Lung (tissue), 12 donors: ENCODE results near the gene MAT2A. TPM values are rescaled to one million over a fixed set of nuclear protein-coding genes. Genes with fewer than 3 reads are reported as not detected.

ENCODE experiments used
- ATAC-seq: fragments of 200-7000 bp; cut with Tn5 transposase; one replicate; pipeline ENCODE4 v1.9.1; 2020; ENCODE audit warnings: moderate number of reproducible peaks; ENCODE audit not compliant: insufficient read depth, low FRiP score
- DNase-seq, 3 donors: peaks; one replicate each; pipeline ENCODE4 v3.0.0-alpha.2; 2013 to 2017
- H3K27ac ChIP-seq, 2 donors: one replicate each; pipeline ENCODE4 v1.5.1; 2013; ENCODE audit warnings: mild to moderate bottlenecking in 2 of 2, moderate library complexity in 2 of 2, control low read depth in 1 of 2, inconsistent platforms in 1 of 2, low read depth in 1 of 2, low read length in 1 of 2
- H3K27me3 ChIP-seq, 3 donors: one replicate each; pipeline ENCODE4 v1.5.1; 2013; ENCODE audit warnings: low read length in 2 of 3; ENCODE audit not compliant: control insufficient read depth in 3 of 3, insufficient read depth in 3 of 3
- H3K36me3 ChIP-seq, 4 donors: one replicate each; pipeline ENCODE4 v1.5.1; 2013; ENCODE audit warnings: low read length in 4 of 4, mild to moderate bottlenecking in 1 of 4, moderate library complexity in 1 of 4; ENCODE audit not compliant: control insufficient read depth in 4 of 4, insufficient read depth in 4 of 4
- H3K4me1 ChIP-seq, 5 donors: one replicate each; pipeline ENCODE4 v1.5.1; 2013; ENCODE audit warnings: low read length in 5 of 5, mild to moderate bottlenecking in 2 of 5, moderate library complexity in 1 of 5; ENCODE audit not compliant: control insufficient read depth in 5 of 5, insufficient read depth in 5 of 5
- H3K4me3 ChIP-seq: one replicate; pipeline ENCODE4 v1.5.1; 2013; ENCODE audit warnings: mild to moderate bottlenecking, control low read depth, moderate library complexity
- H3K9ac ChIP-seq, 2 donors: one replicate each; pipeline ENCODE4 v1.5.1; 2013; ENCODE audit warnings: low read length in 2 of 2, control low read depth in 1 of 2; ENCODE audit not compliant: insufficient read depth in 1 of 2
- H3K9me3 ChIP-seq, 4 donors: one replicate each; pipeline ENCODE4 v1.5.1; 2013; ENCODE audit warnings: low read length in 3 of 4, mild to moderate bottlenecking in 1 of 4, moderate library complexity in 1 of 4; ENCODE audit not compliant: control insufficient read depth in 4 of 4, insufficient read depth in 3 of 4
- CTCF ChIP-seq: IDR thresholded peaks from 2 replicates; pipeline ENCODE4 v1.5.1; 2012; ENCODE audit warnings: mild to moderate bottlenecking; ENCODE audit errors: control extremely low read depth, extremely low read depth
- WGBS, 2 donors: extraction: QIAGEN DNeasy Blood & Tissue Kit; methylation state at CpG; one replicate each; pipeline ENCODE4 v1.1.7; 2013; 5-methylcytosine and 5-hydroxymethylcytosine counted together
- polyA plus RNA-seq, 2 donors: library from polyadenylated mRNA; stranded (reverse); fragments of 200-250 nt; gene quantifications; one replicate each; pipeline ENCODE4 v1.2.1, GENCODE V29; 2013
- total RNA-seq, 2 donors: library from RNA; depleted of rRNA in 1 of 2; stranded (reverse); fragments of >200 nt in 1 of 2; gene quantifications; one replicate each; pipeline ENCODE4 v1.2.1, GENCODE V29; 2014 to 2021
- donor health status: control.
- donor health status: control.
- donor health status: Bipolar disorder and iron deficiency.
- donor health status: healthy.
- donor health status: DM: yes; HTN: yes; CAD: no.

MAT2A gene
- total and polyA plus RNA-seq, 4 donors, result 79.4 to 228 (median 159) TPM

DNA sequence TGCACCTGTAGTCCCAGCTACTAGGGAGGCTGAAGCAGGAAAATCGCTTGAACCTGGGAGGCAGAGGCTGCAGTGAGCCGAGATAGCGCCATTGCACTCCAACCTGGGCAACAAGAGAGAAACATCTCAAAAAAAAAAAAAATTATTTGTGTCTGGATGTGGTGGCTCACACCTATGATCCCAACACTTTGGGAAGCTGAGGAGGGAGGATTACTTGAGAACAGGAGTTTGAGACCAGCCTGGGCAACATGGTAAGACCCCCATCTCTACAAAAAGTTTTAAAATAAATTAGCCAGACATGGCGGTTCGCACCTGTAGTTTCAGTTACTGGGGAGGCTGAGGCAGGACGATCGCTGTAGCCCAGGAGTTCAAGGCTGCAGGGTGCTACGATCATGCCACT, 36.8 kb downstream of the MAT2A start:
- Histone ChIP-seq H3K27ac (peak overlapping the region in 1 of 2 donors; percentile 35), H3K27me3 (no peaks in the 10 kb centered on the region), H3K9ac (no peak overlapping the region), H3K9me3 (no peaks in the 10 kb centered on the region), H3K4me1 (peaks cover 0 to 40% (median 16%) of the 10 kb centered on the region in 5 donors), H3K4me3 (no peak overlapping the region), H3K36me3 (no peaks in the 10 kb centered on the region)
- TF ChIP-seq CTCF, result no peak
- DNase-seq (no peak), ATAC-seq (no peak)
- whole genome bisulfite sequencing, 2 donors, result 80 to 90% methylated on average over 8 of the region's 8 CpGs

GRCh38 chr2:85577063-85577385, 38.1 kb downstream of the MAT2A start:
- H3K27ac ChIP-seq, result peak overlapping the region in 1 of 2 donors; percentile 96
- 38 to 40% methylated on average over 3 of the region's 3 CpGs for WGBS, 2 donors
- TF ChIP-seq CTCF, result no peak
- no peak for ATAC-seq
- no peaks in the 10 kb centered on the region for H3K27me3 ChIP-seq
- H3K9me3 ChIP-seq, result no peaks in the 10 kb centered on the region
- no peak overlapping the region for H3K4me3 ChIP-seq
- no peak overlapping the region for H3K9ac ChIP-seq
- peaks cover 0 to 5% (median 0%) of the 10 kb centered on the region in 4 donors for H3K36me3 ChIP-seq
- peaks cover 0 to 40% (median 16%) of the 10 kb centered on the region in 5 donors for H3K4me1 ChIP-seq
- DNase-seq, result no peak

- peak; percentile 76 for ATAC-seq
Observed at GRCh38 chr2:85577386-85578242, 38.6 kb downstream of the MAT2A start, which contains the start of gene VAMP8. Gene VAMP8, plus strand, starts transcription at chr2:85577586. Its CDS starts 61 bp downstream, at chr2:85577647.

More at GRCh38 chr2:85577386-85578242, 38.6 kb downstream of the MAT2A start, which contains the start of gene VAMP8:
- Histone ChIP-seq H3K27ac (peak within 1 kb of the TSS; percentile 33 to 96), H3K27me3 (no peaks in the 10 kb centered on the region), H3K9me3 (no peaks in the 10 kb centered on the region), H3K4me1 (peaks cover 0 to 40% (median 20%) of the 10 kb centered on the region in 5 donors), H3K36me3 (peaks cover 0 to 7% (median 0%) of the 10 kb centered on the region in 4 donors), H3K4me3 (peak within 1 kb of the TSS; percentile 27), H3K9ac (peak within 1 kb of the TSS; percentile 19 to 25)
- no peak for TF ChIP-seq CTCF
- WGBS, 2 donors, result 6 to 7% methylated on average over 19 of the region's 19 CpGs
- peak; percentile 50 to 69 (median 53) for DNase-seq
